ENCODE data around the gene TAAR9. TPM values are rescaled to one million over a fixed set of nuclear protein-coding genes. Genes with fewer than 3 reads are reported as not detected.

The TAAR9 gene
- total RNA-seq, 4 donors from 2014 or later, result not detected

DNA sequence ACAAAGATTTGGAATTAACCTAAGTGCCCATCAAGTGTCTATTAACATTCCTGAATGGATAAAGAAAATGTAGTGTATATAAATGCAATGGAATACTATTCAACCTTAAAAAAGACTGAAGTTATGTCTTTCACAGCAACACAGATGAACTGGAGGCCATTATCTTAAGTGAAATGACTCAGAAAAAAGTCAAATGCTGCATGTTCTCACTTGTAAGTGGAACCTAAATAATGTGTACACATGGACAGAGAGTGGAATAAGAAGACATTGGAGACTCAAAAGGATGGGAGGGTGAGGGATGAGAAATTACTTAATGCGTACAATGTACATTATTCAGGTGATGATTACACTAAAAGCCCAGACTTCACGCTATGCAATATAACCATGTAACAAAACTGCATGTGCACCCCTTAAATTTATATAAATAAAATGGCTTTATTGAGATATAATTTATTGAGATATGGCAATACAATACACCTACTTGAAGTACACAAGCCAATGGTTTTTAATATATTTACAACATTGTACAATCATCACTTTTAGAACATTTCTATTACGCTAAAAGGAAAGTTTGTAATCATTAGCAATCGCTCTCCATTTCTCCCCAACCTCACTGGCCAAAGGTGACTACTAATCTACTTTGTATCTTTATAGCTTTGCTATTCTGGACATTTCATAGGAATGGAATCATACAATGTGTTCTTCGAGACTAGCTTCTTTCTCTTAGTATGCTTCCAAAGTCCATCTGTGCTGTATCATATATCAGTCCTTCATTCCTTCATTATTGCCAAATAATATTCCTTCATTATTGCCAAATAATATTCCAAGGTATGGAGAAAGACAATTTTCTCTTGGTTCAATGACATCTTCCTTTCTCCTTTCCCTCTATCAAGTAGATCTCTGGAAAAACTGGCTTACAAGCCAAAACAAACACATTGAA, 30.9 kb upstream of the TAAR9 start:
- Histone ChIP-seq H3K4me1 (peaks cover 4 to 60% (median 34%) of the 10 kb centered on the region in 4 donors), H3K4me3 (no peak overlapping the region), H3K9me3 (no peaks in the 10 kb centered on the region), H3K27ac (no peak overlapping the region), H3K27me3 (no peaks in the 10 kb centered on the region), H3K36me3 (peaks cover 3 to 16% (median 4%) of the 10 kb centered on the region in 3 donors)
- no peak for DNase-seq (ENCODE audit: low spot score in 2 of 2)
- 98% methylated on average over 5 of the region's 5 CpGs for WGBS, 2 donors
- TF ChIP-seq EP300 (IDR thresholded peaks at IDR 0.05), result no peak
- TF ChIP-seq POLR2A (IDR thresholded peaks at IDR 0.05), result no peak
- TF ChIP-seq, protein P1, sequence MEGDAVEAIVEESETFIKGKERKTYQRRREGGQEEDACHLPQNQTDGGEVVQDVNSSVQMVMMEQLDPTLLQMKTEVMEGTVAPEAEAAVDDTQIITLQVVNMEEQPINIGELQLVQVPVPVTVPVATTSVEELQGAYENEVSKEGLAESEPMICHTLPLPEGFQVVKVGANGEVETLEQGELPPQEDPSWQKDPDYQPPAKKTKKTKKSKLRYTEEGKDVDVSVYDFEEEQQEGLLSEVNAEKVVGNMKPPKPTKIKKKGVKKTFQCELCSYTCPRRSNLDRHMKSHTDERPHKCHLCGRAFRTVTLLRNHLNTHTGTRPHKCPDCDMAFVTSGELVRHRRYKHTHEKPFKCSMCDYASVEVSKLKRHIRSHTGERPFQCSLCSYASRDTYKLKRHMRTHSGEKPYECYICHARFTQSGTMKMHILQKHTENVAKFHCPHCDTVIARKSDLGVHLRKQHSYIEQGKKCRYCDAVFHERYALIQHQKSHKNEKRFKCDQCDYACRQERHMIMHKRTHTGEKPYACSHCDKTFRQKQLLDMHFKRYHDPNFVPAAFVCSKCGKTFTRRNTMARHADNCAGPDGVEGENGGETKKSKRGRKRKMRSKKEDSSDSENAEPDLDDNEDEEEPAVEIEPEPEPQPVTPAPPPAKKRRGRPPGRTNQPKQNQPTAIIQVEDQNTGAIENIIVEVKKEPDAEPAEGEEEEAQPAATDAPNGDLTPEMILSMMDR (IDR thresholded peaks at IDR 0.05), result no peak

DNA sequence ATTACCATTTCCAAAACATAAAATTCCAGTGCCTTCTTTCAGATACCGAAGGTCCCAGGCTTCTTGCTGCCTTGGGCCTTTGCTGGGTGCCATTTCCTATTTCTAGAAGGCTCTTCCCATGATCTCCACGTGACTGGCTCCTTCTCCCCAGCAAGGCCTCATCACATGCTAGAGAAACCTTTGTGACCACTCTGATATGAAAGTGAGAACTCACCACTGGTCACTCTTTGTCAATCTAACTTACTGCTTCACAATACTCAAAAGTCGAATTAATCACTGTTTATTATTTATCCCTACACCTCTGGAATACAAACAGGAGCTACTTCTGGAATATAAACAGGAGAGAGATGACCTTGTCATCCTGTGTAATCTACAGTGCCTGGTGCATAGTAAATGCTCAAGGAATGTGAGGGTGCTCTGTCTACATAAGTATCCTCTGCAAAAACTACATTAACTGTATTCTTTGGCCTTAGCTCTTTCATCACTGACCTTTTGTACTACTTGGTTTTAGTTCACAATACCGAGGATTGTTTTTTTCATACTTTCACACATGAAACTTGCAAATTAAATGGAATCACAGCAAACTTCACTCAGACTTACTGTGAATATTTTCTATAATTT, 26.8 kb upstream of the TAAR9 start:
- Histone ChIP-seq H3K36me3 (peaks cover 0 to 3% (median 0%) of the 10 kb centered on the region in 3 donors), H3K4me1 (peaks cover 4 to 54% (median 30%) of the 10 kb centered on the region in 4 donors), H3K4me3 (peak overlapping the region; percentile 56 to 97 (median 82)), H3K9me3 (no peaks in the 10 kb centered on the region), H3K27ac (peak overlapping the region; percentile 76 to 95 (median 88)), H3K27me3 (no peaks in the 10 kb centered on the region)
- 32 to 35% methylated on average over 4 of the region's 4 CpGs for WGBS, 2 donors
- DNase-seq (ENCODE audit: low spot score in 2 of 2), result peak in 1 of 2 donors; percentile 62
- TF ChIP-seq, protein P1 (IDR thresholded peaks at IDR 0.05), result no peak
- peak in 1 of 2 donors; percentile 71 for TF ChIP-seq EP300 (IDR thresholded peaks at IDR 0.05)

DNA sequence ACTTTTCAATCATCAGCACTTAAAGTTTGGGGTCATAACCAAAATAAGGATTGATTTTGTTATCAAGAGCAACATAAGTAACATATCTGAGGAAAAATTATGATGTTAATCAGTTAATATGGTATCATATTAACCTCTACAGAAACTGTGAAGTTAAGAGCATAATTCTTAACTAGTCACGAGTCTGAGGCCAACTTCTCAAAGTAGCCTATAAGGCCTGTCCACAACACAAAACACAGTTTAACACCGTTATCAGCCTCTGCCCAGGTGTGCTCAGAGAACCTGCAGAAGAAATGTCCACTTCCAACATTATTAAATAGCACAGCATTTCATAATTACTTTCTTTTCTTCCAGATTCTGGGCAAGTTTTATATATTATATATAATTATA, 26.3 kb upstream of the TAAR9 start:
- DNase-seq (ENCODE audit: low spot score in 2 of 2), result no peak
- peak overlapping the region; percentile 56 to 97 (median 82) for H3K4me3 ChIP-seq
- no peaks in the 10 kb centered on the region for H3K9me3 ChIP-seq
- TF ChIP-seq, protein P1 (IDR thresholded peaks at IDR 0.05), result no peak
- TF ChIP-seq EP300 (IDR thresholded peaks at IDR 0.05) (no peak), POLR2A (IDR thresholded peaks at IDR 0.05) (no peak)
- peak overlapping the region; percentile 76 to 95 (median 88) for H3K27ac ChIP-seq
- no peaks in the 10 kb centered on the region for H3K27me3 ChIP-seq
- H3K4me1 ChIP-seq, result peaks cover 4 to 51% (median 28%) of the 10 kb centered on the region in 4 donors
- H3K36me3 ChIP-seq, result peaks cover 0 to 3% (median 0%) of the 10 kb centered on the region in 3 donors
- WGBS, 2 donors, result 22% methylated on average over 2 of the region's 2 CpGs

- WGBS, 2 donors, result 0 to 1% methylated on average over 7 of the region's 7 CpGs
- H3K27ac ChIP-seq, result peak overlapping the region; percentile 76 to 95 (median 88)
- peak overlapping the region; percentile 56 to 97 (median 82) for H3K4me3 ChIP-seq
- H3K4me1 ChIP-seq, result peaks cover 4 to 51% (median 28%) of the 10 kb centered on the region in 4 donors
- no peaks in the 10 kb centered on the region for H3K9me3 ChIP-seq
- H3K36me3 ChIP-seq, result peaks cover 0 to 3% (median 0%) of the 10 kb centered on the region in 3 donors
- no peaks in the 10 kb centered on the region for H3K27me3 ChIP-seq
- TF ChIP-seq POLR2A (IDR thresholded peaks at IDR 0.05) (no peak), EP300 (IDR thresholded peaks at IDR 0.05) (no peak)
- TF ChIP-seq, protein P1 (IDR thresholded peaks at IDR 0.05), result no peak
- DNase-seq (ENCODE audit: low spot score in 2 of 2), result no peak
Measured at GRCh38 chr6:132512342-132512637, 25.8 kb upstream of the TAAR9 start.
